GM12873 (cell line): ENCODE measurements around the gene COL25A1.

Experiments
- TF ChIP-seq, protein P1 (sequence below): IDR thresholded peaks from 2 replicates; pipeline ENCODE4 v1.5.1; 2012; ENCODE audit warnings: low read depth, mild to moderate bottlenecking, moderate library complexity, low read length, control low read depth; ENCODE audit not compliant: insufficient read depth; ENCODE audit errors: missing control alignments

The COL25A1 gene

GRCh38 chr4:108852691-108853090 lies 449.8 kb downstream of the COL25A1 start:
- TF ChIP-seq, protein P1, sequence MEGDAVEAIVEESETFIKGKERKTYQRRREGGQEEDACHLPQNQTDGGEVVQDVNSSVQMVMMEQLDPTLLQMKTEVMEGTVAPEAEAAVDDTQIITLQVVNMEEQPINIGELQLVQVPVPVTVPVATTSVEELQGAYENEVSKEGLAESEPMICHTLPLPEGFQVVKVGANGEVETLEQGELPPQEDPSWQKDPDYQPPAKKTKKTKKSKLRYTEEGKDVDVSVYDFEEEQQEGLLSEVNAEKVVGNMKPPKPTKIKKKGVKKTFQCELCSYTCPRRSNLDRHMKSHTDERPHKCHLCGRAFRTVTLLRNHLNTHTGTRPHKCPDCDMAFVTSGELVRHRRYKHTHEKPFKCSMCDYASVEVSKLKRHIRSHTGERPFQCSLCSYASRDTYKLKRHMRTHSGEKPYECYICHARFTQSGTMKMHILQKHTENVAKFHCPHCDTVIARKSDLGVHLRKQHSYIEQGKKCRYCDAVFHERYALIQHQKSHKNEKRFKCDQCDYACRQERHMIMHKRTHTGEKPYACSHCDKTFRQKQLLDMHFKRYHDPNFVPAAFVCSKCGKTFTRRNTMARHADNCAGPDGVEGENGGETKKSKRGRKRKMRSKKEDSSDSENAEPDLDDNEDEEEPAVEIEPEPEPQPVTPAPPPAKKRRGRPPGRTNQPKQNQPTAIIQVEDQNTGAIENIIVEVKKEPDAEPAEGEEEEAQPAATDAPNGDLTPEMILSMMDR = no peak

- TF ChIP-seq, protein P1 = no peak
These were observed 451.1 kb downstream of the COL25A1 start for GRCh38 chr4:108851366-108851765.

DNA sequence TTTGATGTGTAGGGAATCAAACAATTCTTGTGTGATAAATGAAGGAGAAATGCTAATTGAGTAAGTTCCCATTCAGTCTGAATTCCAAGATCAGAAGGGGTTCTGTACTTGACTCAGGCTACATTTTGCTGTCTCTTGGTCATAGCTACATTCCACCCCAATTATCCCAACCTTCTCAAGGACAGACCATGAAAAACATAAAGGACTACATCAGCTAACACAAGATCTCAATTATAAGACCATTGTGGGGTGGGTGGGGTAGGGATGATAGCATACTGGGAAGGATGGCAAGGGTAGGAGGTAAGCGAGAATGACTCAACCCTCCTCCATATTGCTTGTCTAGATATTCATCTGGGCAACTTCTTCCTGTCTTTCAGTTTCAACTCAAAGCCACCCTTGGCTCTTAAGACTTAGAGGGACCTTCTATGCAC lies 452.2 kb downstream of the COL25A1 start:
- TF ChIP-seq, protein P1 = no peak

- TF ChIP-seq, protein P1 = no peak
These were observed 452.8 kb downstream of the COL25A1 start for GRCh38 chr4:108849611-108850168.

DNA sequence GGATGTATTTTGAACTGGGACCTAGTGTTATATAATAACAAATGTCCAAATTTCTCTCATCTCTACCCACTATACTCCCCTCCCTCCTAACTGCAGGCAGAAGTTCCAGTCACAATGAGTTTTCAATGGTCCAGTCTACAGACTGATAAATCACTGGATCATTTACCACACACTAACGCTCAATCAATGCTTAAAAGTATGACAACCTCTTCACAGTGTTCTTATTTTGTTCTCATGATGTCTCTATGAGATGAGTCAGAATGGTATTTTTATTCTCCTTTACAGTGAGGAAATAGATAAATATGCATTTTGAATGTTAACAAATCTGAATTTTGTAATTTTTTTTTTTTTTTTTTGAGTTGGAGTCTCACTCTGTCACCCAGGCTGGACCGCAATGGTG lies 455.9 kb downstream of the COL25A1 start:
- TF ChIP-seq, protein P1 = no peak

- TF ChIP-seq, protein P1 = no peak
These were observed 462.0 kb downstream of the COL25A1 start for GRCh38 chr4:108840426-108840975.

GRCh38 chr4:108839333-108839732 lies 463.1 kb downstream of the COL25A1 start:
- TF ChIP-seq, protein P1 = no peak
